GM12874 (cell line): Measurements from ENCODE around the gene RHOU.

ENCODE experiments used
- TF ChIP-seq, protein P1 (sequence below): IDR thresholded peaks from 2 replicates; pipeline ENCODE4 v1.5.1; 2011; ENCODE audit warnings: low read depth, mild to moderate bottlenecking, control low read depth, low read length, moderate library complexity; ENCODE audit not compliant: insufficient read depth

The RHOU gene

DNA sequence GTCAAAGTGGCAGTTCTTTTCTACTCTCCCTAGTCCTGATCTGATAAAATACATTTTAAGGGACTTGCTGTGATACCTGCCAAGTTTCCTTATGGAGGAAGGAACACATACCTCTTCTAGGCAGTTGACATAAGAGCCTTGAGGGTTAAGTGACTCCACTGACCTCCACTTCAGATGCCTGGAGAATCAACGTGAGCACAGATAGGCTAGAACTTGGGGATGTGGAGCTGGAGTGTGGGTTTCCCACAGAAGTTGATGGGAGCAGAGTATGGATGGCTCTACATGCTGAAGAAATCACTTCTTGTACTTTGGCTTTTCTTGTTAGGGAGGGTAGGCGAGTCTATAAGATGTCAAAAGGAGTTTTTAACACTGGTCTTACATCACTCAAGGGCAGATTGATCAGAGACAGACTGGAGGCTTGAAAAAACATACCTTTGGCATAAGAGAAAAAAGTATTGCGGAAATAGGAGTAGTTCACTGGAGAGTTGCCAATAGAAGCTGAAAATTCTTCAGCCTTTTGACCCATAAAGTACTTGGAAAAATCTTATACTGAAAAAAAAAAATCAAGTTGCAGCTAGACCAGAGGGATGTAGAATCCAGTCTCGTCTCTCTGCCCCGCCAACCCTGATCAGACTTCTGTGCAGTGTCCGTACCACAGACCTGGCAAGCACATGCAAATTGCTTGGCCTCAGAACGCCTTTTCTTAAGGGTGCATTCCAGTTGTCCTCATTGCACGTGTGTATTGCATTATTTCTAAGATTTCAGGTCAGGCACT is 5.5 kb downstream of the RHOU start:
- TF ChIP-seq, protein P1, sequence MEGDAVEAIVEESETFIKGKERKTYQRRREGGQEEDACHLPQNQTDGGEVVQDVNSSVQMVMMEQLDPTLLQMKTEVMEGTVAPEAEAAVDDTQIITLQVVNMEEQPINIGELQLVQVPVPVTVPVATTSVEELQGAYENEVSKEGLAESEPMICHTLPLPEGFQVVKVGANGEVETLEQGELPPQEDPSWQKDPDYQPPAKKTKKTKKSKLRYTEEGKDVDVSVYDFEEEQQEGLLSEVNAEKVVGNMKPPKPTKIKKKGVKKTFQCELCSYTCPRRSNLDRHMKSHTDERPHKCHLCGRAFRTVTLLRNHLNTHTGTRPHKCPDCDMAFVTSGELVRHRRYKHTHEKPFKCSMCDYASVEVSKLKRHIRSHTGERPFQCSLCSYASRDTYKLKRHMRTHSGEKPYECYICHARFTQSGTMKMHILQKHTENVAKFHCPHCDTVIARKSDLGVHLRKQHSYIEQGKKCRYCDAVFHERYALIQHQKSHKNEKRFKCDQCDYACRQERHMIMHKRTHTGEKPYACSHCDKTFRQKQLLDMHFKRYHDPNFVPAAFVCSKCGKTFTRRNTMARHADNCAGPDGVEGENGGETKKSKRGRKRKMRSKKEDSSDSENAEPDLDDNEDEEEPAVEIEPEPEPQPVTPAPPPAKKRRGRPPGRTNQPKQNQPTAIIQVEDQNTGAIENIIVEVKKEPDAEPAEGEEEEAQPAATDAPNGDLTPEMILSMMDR = no peak

DNA sequence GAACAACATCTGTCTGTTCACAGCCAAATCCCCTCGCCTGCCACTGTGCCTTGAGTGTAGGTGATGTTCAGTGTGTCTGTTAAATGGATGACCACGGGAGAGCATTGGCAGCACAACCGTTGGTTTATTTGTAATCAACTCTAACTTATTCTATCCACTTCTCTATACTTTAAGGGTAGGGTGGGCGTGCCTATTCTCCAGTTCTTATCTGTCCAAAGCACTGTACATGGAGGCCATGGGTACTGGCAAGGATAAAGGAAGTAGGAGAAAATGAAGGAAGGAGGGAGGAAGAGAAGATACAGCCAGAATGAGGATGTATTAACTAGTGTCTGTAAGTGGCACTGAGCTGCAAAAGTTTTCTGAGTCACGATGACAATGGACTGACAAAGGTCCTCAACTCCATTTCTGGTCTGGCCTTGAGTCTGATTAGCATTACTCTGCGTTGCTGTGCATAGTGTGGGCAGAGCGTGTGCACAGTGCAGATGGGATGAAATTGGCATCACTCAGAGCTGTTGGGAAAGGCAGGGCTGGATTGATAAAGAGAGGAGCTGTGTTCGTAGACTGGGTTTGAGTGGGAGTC is 7.1 kb downstream of the RHOU start:
- TF ChIP-seq, protein P1 = no peak

DNA sequence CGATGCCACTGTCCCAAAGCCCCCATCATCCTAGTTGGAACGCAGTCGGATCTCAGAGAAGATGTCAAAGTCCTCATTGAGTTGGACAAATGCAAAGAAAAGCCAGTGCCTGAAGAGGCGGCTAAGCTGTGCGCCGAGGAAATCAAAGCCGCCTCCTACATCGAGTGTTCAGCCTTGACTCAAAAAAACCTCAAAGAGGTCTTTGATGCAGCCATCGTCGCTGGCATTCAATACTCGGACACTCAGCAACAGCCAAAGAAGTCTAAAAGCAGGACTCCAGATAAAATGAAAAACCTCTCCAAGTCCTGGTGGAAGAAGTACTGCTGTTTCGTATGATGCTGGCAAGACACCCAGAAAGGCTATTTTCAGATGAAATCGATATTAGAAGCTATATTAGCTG is 8.1 kb downstream of the RHOU start:
- TF ChIP-seq, protein P1 = no peak

DNA sequence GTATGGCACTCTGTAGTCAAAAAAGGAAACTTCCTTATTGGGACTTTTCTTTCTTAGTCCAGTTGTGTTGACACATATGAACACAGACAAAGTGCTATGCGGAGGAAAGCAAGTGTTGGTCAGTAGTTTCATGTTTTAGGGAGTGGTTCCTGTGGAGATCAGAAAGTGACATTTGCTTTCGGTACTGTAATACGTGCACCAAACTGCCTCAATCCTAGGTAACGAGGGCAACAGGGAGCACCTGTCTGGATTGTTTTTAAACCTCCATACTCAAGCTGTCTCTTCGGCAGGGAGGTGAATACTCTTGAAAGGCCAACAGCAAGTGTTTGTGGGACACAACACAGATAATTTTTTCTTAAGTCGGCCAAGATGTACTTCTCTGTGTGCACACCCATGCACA is 9.1 kb downstream of the RHOU start:
- TF ChIP-seq, protein P1 = no peak

DNA sequence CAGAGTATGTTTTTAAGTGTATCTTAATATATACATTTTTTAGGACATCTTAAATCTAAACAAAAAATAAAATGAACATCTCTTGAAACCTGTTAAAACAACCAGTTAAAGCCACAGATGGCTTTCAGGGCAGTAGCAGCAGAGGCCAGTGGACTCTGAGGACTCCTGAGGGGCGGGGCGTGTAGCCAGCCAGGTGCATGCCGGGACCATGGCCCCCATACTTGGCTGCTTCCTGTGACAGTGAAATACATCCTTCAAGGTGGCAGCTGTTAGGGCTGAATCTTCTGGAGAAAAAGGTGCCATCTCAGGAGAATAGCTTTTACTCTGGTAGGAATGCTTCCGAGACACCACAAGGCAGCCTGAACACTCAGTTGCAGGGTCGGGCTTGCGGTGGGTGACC is 9.6 kb downstream of the RHOU start:
- TF ChIP-seq, protein P1 = no peak

DNA sequence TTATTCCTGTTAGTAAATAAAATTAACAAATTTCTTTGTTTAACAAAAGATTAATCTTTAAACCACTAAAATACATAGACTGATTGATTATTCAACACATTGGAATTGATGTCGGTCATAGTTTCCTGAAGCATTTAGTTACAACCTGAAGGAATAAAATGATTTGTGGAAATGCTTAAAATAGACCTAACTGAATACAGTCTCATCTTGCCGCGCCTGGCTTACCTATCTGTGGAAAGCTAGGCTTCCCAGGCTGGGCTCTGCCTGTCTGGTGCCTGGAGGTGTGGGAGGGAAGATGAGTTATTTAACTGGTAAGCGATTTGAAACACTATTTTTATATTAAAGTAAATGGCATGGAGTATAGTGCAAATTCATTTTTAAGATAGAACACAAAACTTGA is 10.2 kb downstream of the RHOU start:
- TF ChIP-seq, protein P1 = no peak

DNA sequence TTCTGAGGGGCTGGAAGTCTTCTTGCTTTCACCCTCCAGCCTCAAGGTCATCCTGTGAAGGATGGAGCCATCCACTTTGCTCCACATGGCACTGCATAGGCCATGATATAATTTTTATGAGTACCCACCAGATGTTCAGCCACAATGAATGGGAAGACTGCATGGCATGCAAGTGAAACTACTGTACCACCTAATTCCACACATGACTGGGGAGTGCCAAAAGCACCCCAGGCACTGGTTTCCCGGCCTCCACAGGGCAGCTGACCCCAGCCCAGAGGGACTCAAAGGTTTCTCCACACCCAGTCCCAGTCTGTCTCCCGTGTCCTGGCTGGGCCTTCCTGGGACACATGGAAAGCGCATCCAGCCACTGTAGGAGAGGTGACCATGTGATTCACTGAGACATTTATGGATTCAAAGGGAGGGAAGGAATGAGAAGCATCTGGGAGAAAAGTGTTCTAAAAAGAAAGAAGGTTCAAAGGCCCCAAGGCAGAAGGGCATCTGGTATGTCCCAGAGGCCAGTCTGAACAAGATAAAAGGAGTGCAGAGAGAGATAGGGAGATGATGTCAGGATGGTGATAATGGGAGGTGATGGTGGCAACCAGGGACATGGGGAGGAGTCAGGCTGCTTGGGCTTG is 12.1 kb downstream of the RHOU start:
- TF ChIP-seq, protein P1 = no peak
